HG03378 (cell line): ENCODE measurements around the gene SULF2.

Source experiments
- ATAC-seq: cut with Tn5 transposase; IDR thresholded peaks from one replicate; pipeline ENCODE4 v1.9.1; 2021; ENCODE audit warnings: mild to moderate bottlenecking, moderate library complexity; ENCODE audit not compliant: unreplicated experiment

The SULF2 gene

GRCh38 chr20:47614703-47615309 lies 170.5 kb downstream of the SULF2 start:
- no peak for ATAC-seq

- ATAC-seq, result no peak
These were observed 172.6 kb downstream of the SULF2 start for GRCh38 chr20:47612670-47613069.

DNA sequence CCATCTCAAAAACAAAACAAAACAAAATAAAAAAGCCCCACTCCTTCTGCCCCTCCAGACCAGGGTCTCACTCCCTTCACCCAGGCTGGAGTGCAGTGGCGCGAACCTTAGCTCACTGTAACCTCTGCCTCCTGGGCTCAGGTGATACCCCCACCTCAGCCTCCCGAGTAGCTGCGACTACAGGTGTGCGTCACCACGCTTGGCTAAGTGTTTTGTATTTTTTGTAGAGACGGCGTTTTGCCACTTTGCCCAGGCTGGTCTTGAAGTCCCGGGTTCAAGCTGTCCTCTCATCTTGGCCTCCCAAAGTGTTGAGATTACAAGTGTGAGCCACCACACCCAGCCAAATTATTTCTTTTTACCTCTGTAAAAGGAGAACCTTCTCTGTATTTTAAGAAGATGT lies 173.5 kb downstream of the SULF2 start:
- ATAC-seq, result no peak

- ATAC-seq, result no peak
These were observed 174.4 kb downstream of the SULF2 start for GRCh38 chr20:47610945-47611250.

DNA sequence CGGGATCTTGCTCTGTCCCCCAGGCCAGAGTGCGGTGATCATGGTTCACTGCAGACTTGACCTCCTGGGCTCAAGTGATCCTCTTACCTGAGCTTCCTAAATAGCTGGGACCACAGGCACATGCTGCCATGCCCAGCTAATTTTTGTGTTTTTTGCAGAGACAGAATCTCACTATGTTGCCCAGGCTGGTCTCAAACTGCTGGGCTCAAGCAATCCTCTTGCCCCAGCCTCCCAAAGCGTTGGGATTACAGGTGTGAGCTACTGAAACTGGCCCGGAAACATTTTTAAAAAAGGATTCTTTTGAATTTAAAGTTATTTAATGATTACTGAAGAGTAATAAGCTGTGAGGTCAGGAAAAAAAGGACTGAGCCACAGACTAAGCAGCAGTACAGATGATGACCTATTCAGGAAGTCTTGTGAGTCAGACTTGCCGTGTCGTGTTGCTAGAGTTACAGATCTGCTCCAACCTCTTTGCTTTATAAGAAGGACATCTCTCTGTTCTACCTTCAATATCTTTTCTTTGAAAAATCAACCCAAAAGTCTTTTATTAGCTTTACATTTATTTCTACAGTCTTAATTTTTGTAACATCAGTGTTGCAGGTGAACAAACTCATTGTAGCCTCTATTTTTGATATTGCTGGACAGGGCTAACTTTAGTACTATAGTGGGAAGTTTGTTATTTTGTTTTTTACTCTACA lies 174.9 kb downstream of the SULF2 start:
- no peak for ATAC-seq

DNA sequence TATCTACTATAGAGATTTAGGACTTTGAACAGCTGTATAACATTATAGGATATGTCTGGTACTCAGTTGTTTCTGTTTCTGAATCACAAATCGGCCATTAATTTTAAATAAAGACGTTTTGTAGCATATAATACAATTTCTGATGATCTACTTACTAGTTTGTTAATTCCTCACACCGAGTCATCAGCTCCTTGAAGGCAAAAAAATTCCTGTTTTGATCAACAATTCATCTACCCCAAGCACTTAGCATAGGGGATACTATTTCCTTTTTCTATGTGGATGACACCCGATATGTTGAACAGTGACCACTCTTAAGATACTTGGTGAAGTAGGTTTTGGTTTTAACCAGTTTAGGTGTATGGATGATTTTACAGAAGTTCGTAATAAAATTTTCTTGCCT lies 176.3 kb downstream of the SULF2 start:
- ATAC-seq, result no peak
